Spleen (tissue), 7 donors: ENCODE results near the gene MRAS.
A peak's percentile ranks its signal among the peaks of the same experiment; 100 is the strongest.

ENCODE experiments used
- CTCF ChIP-seq, 11 experiments: fragments of 200-600 bp in 7 of 11; fragments of 450-650 bp in 4 of 11; sonication (generic) in 4 of 11; IDR thresholded peaks in 8 of 11; conservative IDR thresholded peaks in 3 of 11; 1 replicate in 7 of 11; 2 replicates in 4 of 11; pipeline versions ENCODE4 v1.4.0 to v1.8.0; 2016 to 2021; ENCODE audit warnings: antibody characterized with exemption in 11 of 11, inconsistent platforms in 4 of 11, mild to moderate bottlenecking in 1 of 11
- POLR2A ChIP-seq, 3 donors: fragments of 450-650 bp; IDR thresholded peaks; one replicate each; pipeline ENCODE4 v1.5.1; 2017; ENCODE audit warnings: antibody characterized with exemption in 3 of 3, mild to moderate bottlenecking in 1 of 3
- POLR2AphosphoS5 ChIP-seq, 3 donors: sonication (generic); formaldehyde crosslinking; IDR thresholded peaks; one replicate each; pipeline ENCODE4 v1.5.1; 2017; ENCODE audit warnings: antibody characterized with exemption in 3 of 3
- donor health status: DM: no; HTN: no; CAD: no; lungs with moderate emphysema.
- donor health status: DM: no; HTN: no; CAD: no.
- donor health status: DM: no; HTN: no; CAD: no.

GRCh38 chr3:138349926-138350665 is 1.7 kb downstream of the MRAS start:
- no peak for TF ChIP-seq CTCF (IDR thresholded peaks at IDR 0.05 in 8 of 11, conservative IDR thresholded peaks at IDR 0.05 in 3 of 11)
- TF ChIP-seq POLR2A (IDR thresholded peaks at IDR 0.05), result no peak
- peak in 2 of 3 donors; percentile 9 to 32 for TF ChIP-seq POLR2AphosphoS5 (IDR thresholded peaks at IDR 0.05)
